ENCODE measurements around the gene RMND5B. TPM values are rescaled to one million over a fixed set of nuclear protein-coding genes. Genes with fewer than 3 reads are reported as not detected.
A peak's percentile ranks its signal among the peaks of the same experiment; 100 is the strongest.

The RMND5B gene
- total RNA-seq, 2 donors from 2014 or later = 36.0 to 36.9 TPM

- WGBS, 2 experiments (ENCODE audit: insufficient coverage in 1 of 2, insufficient read length in 1 of 2) = 60 to 89% methylated on average over 1 of the region's 2 CpGs
- DNase-seq = no peak
- H3K4me3 ChIP-seq (ENCODE audit: low read length) = no peak overlapping the region
- TF ChIP-seq CTCF (conservative IDR thresholded peaks at IDR 0.05) = no peak
- no peaks in the 10 kb centered on the region for H3K36me3 ChIP-seq (ENCODE audit: control insufficient read depth, insufficient read depth, low read length)
- peaks cover 6% of the 10 kb centered on the region for H3K27me3 Mint-ChIP-seq (ENCODE audit: insufficient read depth)
- H3K9ac ChIP-seq (ENCODE audit: extremely low read depth, low read length, poor library complexity, severe bottlenecking) = no peak overlapping the region
- H3K27me3 ChIP-seq (ENCODE audit: control insufficient read depth, insufficient read depth, low read length, poor library complexity, severe bottlenecking) = no peaks in the 10 kb centered on the region
- no peaks in the 10 kb centered on the region for H3K36me3 Mint-ChIP-seq (ENCODE audit: low read depth)
- no peaks in the 10 kb centered on the region for H3K4me1 ChIP-seq (ENCODE audit: control insufficient read depth, insufficient read depth, low read length)
- no peak overlapping the region for H3K27ac Mint-ChIP-seq
- H3K27ac ChIP-seq (ENCODE audit: low read depth, low read length) = no peak overlapping the region
- no peak overlapping the region for H3K4me3 Mint-ChIP-seq
- no peaks in the 10 kb centered on the region for H3K4me1 Mint-ChIP-seq
- no peaks in the 10 kb centered on the region for H3K9me3 ChIP-seq (ENCODE audit: control insufficient read depth, low read length)
- no peaks in the 10 kb centered on the region for H3K9me3 Mint-ChIP-seq
Observed at GRCh38 chr5:178170455-178170854, 39.6 kb downstream of the RMND5B start.

GRCh38 chr5:178174456-178174855 lies 43.6 kb downstream of the RMND5B start:
- Histone ChIP-seq H3K4me3 (ENCODE audit: low read length) (no peak overlapping the region), H3K9ac (ENCODE audit: extremely low read depth, low read length, poor library complexity, severe bottlenecking) (no peak overlapping the region), H3K9me3 (ENCODE audit: control insufficient read depth, low read length) (no peaks in the 10 kb centered on the region), H3K36me3 (ENCODE audit: control insufficient read depth, insufficient read depth, low read length) (no peaks in the 10 kb centered on the region), H3K27ac (ENCODE audit: low read depth, low read length) (no peak overlapping the region), H3K4me1 (ENCODE audit: control insufficient read depth, insufficient read depth, low read length) (no peaks in the 10 kb centered on the region), H3K27me3 (ENCODE audit: control insufficient read depth, insufficient read depth, low read length, poor library complexity, severe bottlenecking) (no peaks in the 10 kb centered on the region)
- Mint-ChIP-seq H3K27ac (no peak overlapping the region), H3K36me3 (ENCODE audit: low read depth) (peaks cover 2% of the 10 kb centered on the region), H3K4me3 (no peak overlapping the region), H3K27me3 (ENCODE audit: insufficient read depth) (no peaks in the 10 kb centered on the region), H3K4me1 (peaks cover 10% of the 10 kb centered on the region), H3K9me3 (peaks cover 4% of the 10 kb centered on the region)
- TF ChIP-seq CTCF (conservative IDR thresholded peaks at IDR 0.05) = no peak
- DNase-seq = no peak
- 96 to 100% methylated on average over 3 of the region's 3 CpGs for WGBS, 2 experiments (ENCODE audit: insufficient coverage in 1 of 2, insufficient read length in 1 of 2)

- peaks cover 4% of the 10 kb centered on the region for H3K9me3 Mint-ChIP-seq
- 89 to 93% methylated on average over 5 to 6 of the region's 6 CpGs for WGBS, 2 experiments (ENCODE audit: insufficient coverage in 1 of 2, insufficient read length in 1 of 2)
- Histone ChIP-seq H3K4me3 (ENCODE audit: low read length) (no peak overlapping the region), H3K36me3 (ENCODE audit: control insufficient read depth, insufficient read depth, low read length) (no peaks in the 10 kb centered on the region), H3K9ac (ENCODE audit: extremely low read depth, low read length, poor library complexity, severe bottlenecking) (no peak overlapping the region), H3K9me3 (ENCODE audit: control insufficient read depth, low read length) (no peaks in the 10 kb centered on the region), H3K4me1 (ENCODE audit: control insufficient read depth, insufficient read depth, low read length) (no peaks in the 10 kb centered on the region), H3K27ac (ENCODE audit: low read depth, low read length) (no peak overlapping the region), H3K27me3 (ENCODE audit: control insufficient read depth, insufficient read depth, low read length, poor library complexity, severe bottlenecking) (no peaks in the 10 kb centered on the region)
- TF ChIP-seq CTCF (conservative IDR thresholded peaks at IDR 0.05) = no peak
- H3K4me1 Mint-ChIP-seq = peaks cover 20% of the 10 kb centered on the region
- no peak overlapping the region for H3K27ac Mint-ChIP-seq
- H3K4me3 Mint-ChIP-seq = no peak overlapping the region
- H3K36me3 Mint-ChIP-seq (ENCODE audit: low read depth) = peaks cover 2% of the 10 kb centered on the region
- peak; percentile 16 for DNase-seq
- no peaks in the 10 kb centered on the region for H3K27me3 Mint-ChIP-seq (ENCODE audit: insufficient read depth)
Observed at GRCh38 chr5:178176791-178177190, 46.0 kb downstream of the RMND5B start.

Data from endodermal cell (in vitro differentiated cells).